Astrocyte (in vitro differentiated cells and primary cell): Measurements from ENCODE around the gene ZBP1.

Source experiments
- EZH2 ChIP-seq: IDR thresholded peaks from 2 replicates; pipeline ENCODE4 v1.6.1; 2012; ENCODE audit warnings: mild to moderate bottlenecking, low read length, inconsistent platforms; ENCODE audit not compliant: insufficient read depth
- TF ChIP-seq, protein P1 (sequence below): IDR thresholded peaks from 2 replicates; pipeline ENCODE4 v1.5.1; 2011; ENCODE audit warnings: low read depth, mild to moderate bottlenecking, inconsistent platforms, low read length, moderate library complexity; ENCODE audit not compliant: insufficient read depth

DNA sequence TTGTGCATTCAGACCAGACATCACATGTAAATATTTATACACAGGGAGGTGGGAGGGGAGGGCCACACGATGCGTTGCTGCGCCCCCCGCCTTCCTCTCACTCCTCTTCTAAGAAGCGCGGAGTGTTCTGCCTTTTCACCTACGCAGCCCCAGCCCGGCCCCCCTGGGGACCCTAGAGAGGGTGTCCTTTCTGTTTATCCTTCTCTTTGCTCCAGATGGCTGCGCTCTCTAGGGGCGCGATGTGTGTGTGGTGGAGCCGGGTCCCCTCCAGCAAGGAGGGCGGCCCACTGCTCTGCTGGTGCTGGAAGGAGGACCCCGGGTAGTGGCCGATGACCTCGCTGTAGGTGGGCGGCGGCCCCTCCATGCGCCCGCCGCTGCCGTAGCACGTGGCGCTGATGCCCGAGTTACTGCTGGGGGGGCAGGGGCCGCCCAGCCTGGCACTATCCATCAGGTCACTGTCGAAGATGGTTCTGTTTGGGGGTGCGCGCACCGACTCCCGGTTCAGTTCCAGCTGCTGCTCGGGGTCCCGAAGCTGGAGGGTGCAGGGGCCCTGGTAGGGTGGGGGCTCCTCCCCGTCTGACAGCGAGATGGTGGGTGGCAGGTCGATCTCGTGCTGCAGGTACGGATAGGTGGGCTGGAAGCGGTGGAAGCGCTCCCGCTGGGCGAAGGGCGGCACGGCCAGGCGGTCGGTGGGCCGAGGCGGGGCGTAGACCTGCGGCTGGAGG is 31.8 kb upstream of the ZBP1 start:
- TF ChIP-seq, protein P1, sequence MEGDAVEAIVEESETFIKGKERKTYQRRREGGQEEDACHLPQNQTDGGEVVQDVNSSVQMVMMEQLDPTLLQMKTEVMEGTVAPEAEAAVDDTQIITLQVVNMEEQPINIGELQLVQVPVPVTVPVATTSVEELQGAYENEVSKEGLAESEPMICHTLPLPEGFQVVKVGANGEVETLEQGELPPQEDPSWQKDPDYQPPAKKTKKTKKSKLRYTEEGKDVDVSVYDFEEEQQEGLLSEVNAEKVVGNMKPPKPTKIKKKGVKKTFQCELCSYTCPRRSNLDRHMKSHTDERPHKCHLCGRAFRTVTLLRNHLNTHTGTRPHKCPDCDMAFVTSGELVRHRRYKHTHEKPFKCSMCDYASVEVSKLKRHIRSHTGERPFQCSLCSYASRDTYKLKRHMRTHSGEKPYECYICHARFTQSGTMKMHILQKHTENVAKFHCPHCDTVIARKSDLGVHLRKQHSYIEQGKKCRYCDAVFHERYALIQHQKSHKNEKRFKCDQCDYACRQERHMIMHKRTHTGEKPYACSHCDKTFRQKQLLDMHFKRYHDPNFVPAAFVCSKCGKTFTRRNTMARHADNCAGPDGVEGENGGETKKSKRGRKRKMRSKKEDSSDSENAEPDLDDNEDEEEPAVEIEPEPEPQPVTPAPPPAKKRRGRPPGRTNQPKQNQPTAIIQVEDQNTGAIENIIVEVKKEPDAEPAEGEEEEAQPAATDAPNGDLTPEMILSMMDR = no peak
- TF ChIP-seq EZH2 = no peak
